A673 (cell line): ENCODE data around the gene DXO. TPM values are rescaled to one million over a fixed set of nuclear protein-coding genes. Genes with fewer than 3 reads are reported as not detected.

Experiments used
- BruUV-seq: library from RNA; stranded (reverse); fragments of 400-500 nt; replicated peaks from 2 replicates; lab custom pipeline; 2021; lab: Mats Ljungman, UMichigan
- CTCF ChIA-PET: fragments of 300-600 bp; sonication (Branson Sonifier 250); formaldehyde crosslinking; loops from one replicate; lab custom pipeline; 2022; ENCODE audit warnings: antibody characterized with exemption; lab: Charles Lee
- POLR2A ChIA-PET: fragments of 300-600 bp; sonication (Branson Sonifier 250); formaldehyde crosslinking; loops from one replicate; lab custom pipeline; 2022; ENCODE audit warnings: antibody characterized with exemption; ENCODE audit not compliant: low non-redundant PET; lab: Charles Lee
- DNase-seq: peaks from one replicate; pipeline ENCODE4 v3.0.0-alpha.2; 2015; ENCODE audit warnings: low spot score
- H3K27ac ChIP-seq: fragments of 200-600 bp; sonication (generic); 2 replicates; pipeline ENCODE4 v1.5.1; 2016; ENCODE audit warnings: mixed run types, low read depth, mild to moderate bottlenecking, mixed read lengths, antibody characterized with exemption, low read length; ENCODE audit not compliant: poor library complexity, severe bottlenecking
- H3K27me3 ChIP-seq: fragments of 200-600 bp; sonication (generic); replicated peaks from 2 replicates; pipeline ENCODE4 v1.6.1; 2017; ENCODE audit warnings: mixed run types, low read depth, mild to moderate bottlenecking, mixed read lengths, antibody characterized with exemption, low read length; ENCODE audit not compliant: insufficient read depth, poor library complexity
- H3K36me3 ChIP-seq: fragments of 200-600 bp; sonication (generic); 2 replicates; pipeline ENCODE4 v1.6.1; 2016; ENCODE audit warnings: mixed run types, mild to moderate bottlenecking, mixed read lengths, antibody characterized with exemption, low read length; ENCODE audit not compliant: insufficient read depth, poor library complexity, severe bottlenecking
- H3K4me1 ChIP-seq: fragments of 200-600 bp; sonication (generic); 2 replicates; pipeline ENCODE4 v1.6.1; 2017; ENCODE audit warnings: mixed run types, mild to moderate bottlenecking, mixed read lengths, antibody characterized with exemption, low read length; ENCODE audit not compliant: insufficient read depth, poor library complexity, severe bottlenecking
- H3K4me3 ChIP-seq: fragments of 200-600 bp; sonication (generic); 2 replicates; pipeline ENCODE4 v1.5.1; 2016; ENCODE audit warnings: low read depth, mixed run types, mild to moderate bottlenecking, mixed read lengths, low read length; ENCODE audit not compliant: poor library complexity, severe bottlenecking
- H3K9me3 ChIP-seq: fragments of 200-600 bp; sonication (generic); 2 replicates; pipeline ENCODE4 v1.6.1; 2016; ENCODE audit warnings: mixed run types, low read depth, mild to moderate bottlenecking, mixed read lengths, antibody characterized with exemption, low read length; ENCODE audit not compliant: poor library complexity, severe bottlenecking
- CTCF ChIP-seq: fragments of 300-800, 200-600 bp; sonication (generic); conservative IDR thresholded peaks from 2 replicates; pipeline ENCODE4 v1.5.1; 2017; ENCODE audit warnings: low read depth, mild to moderate bottlenecking, antibody characterized with exemption, low read length, moderate library complexity, mixed read lengths
- EZH2 ChIP-seq: fragments of 200-600 bp; sonication (generic); IDR thresholded peaks from 2 replicates; pipeline ENCODE4 v1.6.1; 2017; ENCODE audit warnings: borderline replicate concordance, low read depth, mild to moderate bottlenecking, mixed read lengths, antibody characterized with exemption, low read length; ENCODE audit not compliant: poor library complexity, severe bottlenecking
- intact Hi-C: fragments of 100-400 bp; cut with micrococcal nuclease; formaldehyde crosslinking; loops from one replicate; pipeline ENCODE4 v1.10.0; 2022; ENCODE audit not compliant: unreplicated experiment
- total RNA-seq: library from RNA; stranded (reverse); gene quantifications from 2 replicates; pipeline ENCODE4 v1.2.3, GENCODE V29; 2021

Gene DXO
- total RNA-seq, 1 experiment from 2014 or later = 35.6 TPM

- no peak for TF ChIP-seq CTCF
- no peak for TF ChIP-seq EZH2
- POLR2A ChIA-PET = no interaction called here
- intact Hi-C loops = no loop called here
- peaks cover 40% of the 10 kb centered on the region for H3K36me3 ChIP-seq
- H3K27me3 ChIP-seq = no peaks in the 10 kb centered on the region
- no peak overlapping the region for H3K27ac ChIP-seq
- CTCF ChIA-PET = no interaction called here
- H3K4me3 ChIP-seq = no peak overlapping the region
- H3K9me3 ChIP-seq = no peaks in the 10 kb centered on the region
- no TSS peak for BruUV-seq
- no peak for DNase-seq
- H3K4me1 ChIP-seq = peaks cover 11% of the 10 kb centered on the region
Observed at GRCh38 chr6:31967926-31968320, 4.0 kb downstream of the DXO start.

GRCh38 chr6:31966997-31967925, 4.7 kb downstream of the DXO start:
- ChIA-PET POLR2A (interaction anchor here (0.6 kb wide), 1 partner anchor 140 kb away, joined by 5 read pairs; the partner anchor contains the start of gene HSPA1B), CTCF (no interaction called here)
- Histone ChIP-seq H3K4me1 (peaks cover 9% of the 10 kb centered on the region), H3K9me3 (no peaks in the 10 kb centered on the region), H3K4me3 (no peak overlapping the region), H3K27ac (no peak overlapping the region), H3K27me3 (no peaks in the 10 kb centered on the region), H3K36me3 (peaks cover 40% of the 10 kb centered on the region)
- no peak for TF ChIP-seq EZH2
- TF ChIP-seq CTCF = no peak
- no TSS peak for BruUV-seq
- no peak for DNase-seq
- intact Hi-C loops = no loop called here

- intact Hi-C loops = no loop called here
- CTCF ChIA-PET = no interaction called here
- BruUV-seq = no TSS peak
- H3K36me3 ChIP-seq = peaks cover 40% of the 10 kb centered on the region
- no peaks in the 10 kb centered on the region for H3K27me3 ChIP-seq
- DNase-seq = no peak
- no peaks in the 10 kb centered on the region for H3K9me3 ChIP-seq
- no peak overlapping the region for H3K4me3 ChIP-seq
- no peak for TF ChIP-seq EZH2
- no peak for TF ChIP-seq CTCF
- H3K27ac ChIP-seq = no peak overlapping the region
- H3K4me1 ChIP-seq = peaks cover 9% of the 10 kb centered on the region
- POLR2A ChIA-PET = interaction anchor here (0.6 kb wide), 1 partner anchor 139 kb away, joined by 5 read pairs; the partner anchor contains the start of gene HSPA1B
Observed at GRCh38 chr6:31966506-31966905, 5.4 kb downstream of the DXO start.
